H9 (cell line): Measurements from ENCODE around the gene PLCXD1. TPM values are rescaled to one million over a fixed set of nuclear protein-coding genes. Genes with fewer than 3 reads are reported as not detected.

Source experiments
- DNase-seq: peaks from one replicate; pipeline ENCODE4 v3.0.0-alpha.2; 2017
- H2AFZ ChIP-seq: one replicate; pipeline ENCODE4 v1.6.1; 2013; ENCODE audit warnings: mild to moderate bottlenecking, low read length, control low read depth, moderate library complexity
- H2AK5ac ChIP-seq: 2 replicates; pipeline ENCODE4 v1.6.1; 2013; ENCODE audit warnings: low read length, control low read depth, mixed read lengths; ENCODE audit not compliant: insufficient read length
- H2BK120ac ChIP-seq: one replicate; pipeline ENCODE4 v1.6.1; 2013; ENCODE audit warnings: low read depth, mild to moderate bottlenecking, low read length, control low read depth, inconsistent platforms; ENCODE audit not compliant: poor library complexity, severe bottlenecking
- H2BK12ac ChIP-seq: 2 replicates; pipeline ENCODE4 v1.6.1; 2013; ENCODE audit warnings: low read length, control low read depth, mixed read lengths, low read depth; ENCODE audit not compliant: insufficient read length
- H2BK15ac ChIP-seq: 2 replicates; pipeline ENCODE4 v1.6.1; 2013; ENCODE audit warnings: low read depth, low read length, control low read depth
- H2BK20ac ChIP-seq: one replicate; pipeline ENCODE4 v1.6.1; 2013; ENCODE audit warnings: low read depth, mild to moderate bottlenecking, low read length, control low read depth, inconsistent platforms; ENCODE audit not compliant: poor library complexity, severe bottlenecking
- H2BK5ac ChIP-seq: 2 replicates; pipeline ENCODE4 v1.6.1; 2013; ENCODE audit warnings: low read length, control low read depth, mixed read lengths; ENCODE audit not compliant: insufficient read length
- H3K14ac ChIP-seq: 2 replicates; pipeline ENCODE4 v1.6.1; 2013; ENCODE audit warnings: low read length, control low read depth; ENCODE audit not compliant: insufficient read depth
- H3K18ac ChIP-seq: 2 replicates; pipeline ENCODE4 v1.6.1; 2013; ENCODE audit warnings: low read depth, mild to moderate bottlenecking, mixed read lengths, low read length, control low read depth; ENCODE audit not compliant: insufficient read length
- H3K23ac ChIP-seq: 2 replicates; pipeline ENCODE4 v1.6.1; 2013; ENCODE audit warnings: low read length, control low read depth, mixed read lengths, low read depth; ENCODE audit not compliant: insufficient read length
- H3K23me2 ChIP-seq: 2 replicates; pipeline ENCODE4 v1.6.1; 2013; ENCODE audit warnings: low read depth, mild to moderate bottlenecking, mixed read lengths, low read length, control low read depth; ENCODE audit not compliant: insufficient read length, poor library complexity, severe bottlenecking
- H3K27ac ChIP-seq: 2 replicates; pipeline ENCODE4 v1.5.1; 2013; ENCODE audit warnings: low read length, control low read depth, mixed read lengths, low read depth; ENCODE audit not compliant: insufficient read length
- H3K27me3 ChIP-seq: 2 replicates; pipeline ENCODE4 v1.6.1; 2013; ENCODE audit warnings: low read length, control low read depth, inconsistent platforms; ENCODE audit not compliant: insufficient read depth
- H3K4ac ChIP-seq: 2 replicates; pipeline ENCODE4 v1.6.1; 2013; ENCODE audit warnings: low read depth, mild to moderate bottlenecking, control low read depth, inconsistent platforms, low read length, moderate library complexity
- H3K4me1 ChIP-seq: 2 replicates; pipeline ENCODE4 v1.6.1; 2013; ENCODE audit warnings: low read length, control low read depth, inconsistent platforms; ENCODE audit not compliant: insufficient read depth
- H3K4me2 ChIP-seq: 2 replicates; pipeline ENCODE4 v1.6.1; 2013; ENCODE audit warnings: low read length, control low read depth, mixed read lengths; ENCODE audit not compliant: insufficient read length, insufficient read depth
- H3K56ac ChIP-seq: 2 replicates; pipeline ENCODE4 v1.6.1; 2013; ENCODE audit warnings: low read depth, mild to moderate bottlenecking, mixed read lengths, low read length, control low read depth; ENCODE audit not compliant: insufficient read length
- H3K79me1 ChIP-seq: 2 replicates; pipeline ENCODE4 v1.6.1; 2013; ENCODE audit warnings: low read depth, mild to moderate bottlenecking, moderate library complexity, low read length, control low read depth, inconsistent platforms; ENCODE audit not compliant: insufficient read depth, poor library complexity, severe bottlenecking
- H3K79me2 ChIP-seq: 2 replicates; pipeline ENCODE4 v1.6.1; 2013; ENCODE audit warnings: low read length, control low read depth, inconsistent platforms; ENCODE audit not compliant: insufficient read depth
- H3K9ac ChIP-seq: 2 replicates; pipeline ENCODE4 v1.6.1; 2013; ENCODE audit warnings: low read length, control low read depth, mixed read lengths; ENCODE audit not compliant: insufficient read length; ENCODE audit errors: extremely low read depth
- H3K9me3 ChIP-seq: one replicate; pipeline ENCODE4 v1.6.1; 2013; ENCODE audit warnings: low read depth, low read length, inconsistent platforms; ENCODE audit not compliant: control insufficient read depth
- H3T11ph ChIP-seq: one replicate; pipeline ENCODE4 v1.6.1; 2013; ENCODE audit warnings: mild to moderate bottlenecking, low read length, control low read depth, inconsistent platforms
- H4K20me1 ChIP-seq: one replicate; pipeline ENCODE4 v1.6.1; 2013; ENCODE audit not compliant: control insufficient read depth, insufficient read length, insufficient read depth
- H4K5ac ChIP-seq: 2 replicates; pipeline ENCODE4 v1.6.1; 2013; ENCODE audit warnings: low read depth, mild to moderate bottlenecking, mixed read lengths, low read length, control low read depth; ENCODE audit not compliant: insufficient read length
- H4K8ac ChIP-seq: replicated peaks from 2 replicates; pipeline ENCODE4 v1.6.1; 2013; ENCODE audit warnings: low read length, control low read depth, mixed read lengths, low read depth; ENCODE audit not compliant: insufficient read length
- H4K91ac ChIP-seq: 2 replicates; pipeline ENCODE4 v1.6.1; 2013; ENCODE audit warnings: low read depth, mild to moderate bottlenecking, moderate library complexity, mixed read lengths, low read length, control low read depth; ENCODE audit not compliant: insufficient read length
- H3K27ac Mint-ChIP-seq, 3 experiments: 2 replicates in 2 of 3; 3 replicates in 1 of 3; pipeline ENCODE4 v1.8.0; 2020 to 2021; ENCODE audit warnings: mixed read lengths in 3 of 3, mild to moderate bottlenecking in 1 of 3, moderate library complexity in 1 of 3
- H3K27me3 Mint-ChIP-seq: 2 replicates; pipeline ENCODE4 v1.8.0; 2021; ENCODE audit warnings: low read depth, mild to moderate bottlenecking, moderate library complexity, mixed read lengths
- H3K36me3 Mint-ChIP-seq, 3 experiments: 2 replicates in 2 of 3; 3 replicates in 1 of 3; pipeline ENCODE4 v1.8.0; 2020 to 2021; ENCODE audit warnings: low read depth in 3 of 3, mixed read lengths in 3 of 3; ENCODE audit not compliant: insufficient read depth in 1 of 3
- H3K4me1 Mint-ChIP-seq, 2 experiments: 2 replicates each; pipeline ENCODE4 v1.8.0; 2020; ENCODE audit warnings: mixed read lengths in 2 of 2
- H3K4me3 Mint-ChIP-seq, 2 experiments: 2 replicates in 1 of 2; 3 replicates in 1 of 2; pipeline ENCODE4 v1.8.0; 2020 to 2021; ENCODE audit warnings: mild to moderate bottlenecking in 2 of 2, mixed read lengths in 2 of 2, moderate library complexity in 1 of 2
- H3K9me3 Mint-ChIP-seq, 2 experiments: 2 replicates in 1 of 2; 3 replicates in 1 of 2; pipeline ENCODE4 v1.8.0; 2020; ENCODE audit warnings: mild to moderate bottlenecking in 2 of 2, mixed read lengths in 2 of 2, moderate library complexity in 1 of 2
- WGBS: extraction: QIAGEN DNeasy Blood & Tissue Kit; methylation state at CpG from one replicate; pipeline ENCODE4 v1.1.7; 2013; ENCODE audit warnings: missing lambda C conversion rate, low lambda C conversion rate, mixed read lengths; ENCODE audit not compliant: insufficient read length; ENCODE audit errors: extremely low coverage; 5-methylcytosine and 5-hydroxymethylcytosine counted together
- total RNA-seq: library from RNA; stranded (reverse); gene quantifications from 2 replicates; pipeline ENCODE4 v1.2.1, GENCODE V29; 2021
- TF ChIP-seq, protein P1 (sequence below): fragments of 200-600 bp; sonication (generic); conservative IDR thresholded peaks from 3 replicates; pipeline ENCODE4 v1.8.0; 2021; ENCODE audit warnings: antibody characterized with exemption, mild to moderate bottlenecking

The PLCXD1 gene
- total RNA-seq, 1 experiment from 2014 or later, result 96.5 TPM

DNA sequence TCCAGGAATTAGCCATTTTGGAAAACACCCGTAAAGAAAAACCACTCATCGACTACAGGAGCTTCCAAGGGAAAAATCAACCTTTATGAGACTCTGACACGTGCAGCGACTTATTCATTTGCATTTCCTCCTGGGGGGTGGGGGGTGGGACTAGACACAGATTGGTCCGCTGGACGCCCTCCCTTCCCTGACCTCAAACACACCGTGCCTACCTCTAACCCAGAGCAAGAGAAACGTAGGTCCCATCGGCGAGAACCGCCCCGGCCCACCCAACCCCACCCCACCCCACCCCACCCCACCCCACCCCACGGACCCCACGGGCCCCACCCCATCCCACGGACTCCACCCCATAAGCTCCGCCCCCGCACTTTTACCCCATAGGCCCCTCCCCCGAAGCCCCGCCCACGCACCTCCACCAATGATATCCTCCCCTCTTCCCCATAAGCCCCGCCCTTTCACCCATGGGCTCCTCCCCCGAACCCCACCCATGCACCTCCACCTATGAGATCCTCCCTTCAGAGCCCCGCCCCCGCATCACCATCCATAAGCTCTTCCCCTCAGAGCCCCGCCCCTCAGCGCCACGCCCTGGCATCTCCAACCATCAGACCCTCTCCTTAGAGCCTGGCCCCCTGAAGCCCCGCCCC lies 36.4 kb downstream of the PLCXD1 start:
- H3K9ac ChIP-seq, result no peak overlapping the region
- no peak overlapping the region for H3K27ac ChIP-seq

More for the DNA sequence above, 36.4 kb downstream of the PLCXD1 start:
- TF ChIP-seq, protein P1, sequence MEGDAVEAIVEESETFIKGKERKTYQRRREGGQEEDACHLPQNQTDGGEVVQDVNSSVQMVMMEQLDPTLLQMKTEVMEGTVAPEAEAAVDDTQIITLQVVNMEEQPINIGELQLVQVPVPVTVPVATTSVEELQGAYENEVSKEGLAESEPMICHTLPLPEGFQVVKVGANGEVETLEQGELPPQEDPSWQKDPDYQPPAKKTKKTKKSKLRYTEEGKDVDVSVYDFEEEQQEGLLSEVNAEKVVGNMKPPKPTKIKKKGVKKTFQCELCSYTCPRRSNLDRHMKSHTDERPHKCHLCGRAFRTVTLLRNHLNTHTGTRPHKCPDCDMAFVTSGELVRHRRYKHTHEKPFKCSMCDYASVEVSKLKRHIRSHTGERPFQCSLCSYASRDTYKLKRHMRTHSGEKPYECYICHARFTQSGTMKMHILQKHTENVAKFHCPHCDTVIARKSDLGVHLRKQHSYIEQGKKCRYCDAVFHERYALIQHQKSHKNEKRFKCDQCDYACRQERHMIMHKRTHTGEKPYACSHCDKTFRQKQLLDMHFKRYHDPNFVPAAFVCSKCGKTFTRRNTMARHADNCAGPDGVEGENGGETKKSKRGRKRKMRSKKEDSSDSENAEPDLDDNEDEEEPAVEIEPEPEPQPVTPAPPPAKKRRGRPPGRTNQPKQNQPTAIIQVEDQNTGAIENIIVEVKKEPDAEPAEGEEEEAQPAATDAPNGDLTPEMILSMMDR, result no peak
- Histone ChIP-seq H3K9me3 (no peaks in the 10 kb centered on the region), H3K27me3 (no peaks in the 10 kb centered on the region), H3K14ac (no peak overlapping the region), H2BK12ac (no peak overlapping the region), H2BK15ac (no peak overlapping the region), H4K91ac (no peak overlapping the region), H4K5ac (no peak overlapping the region), H3K4me1 (no peaks in the 10 kb centered on the region), H3K18ac (no peak overlapping the region), H3K4me2 (peak overlapping the region; percentile 24), H2AFZ (no peak overlapping the region), H4K20me1 (no peaks in the 10 kb centered on the region), H3T11ph (no peak overlapping the region), H3K23ac (no peak overlapping the region), H2BK20ac (no peak overlapping the region), H3K79me2 (no peaks in the 10 kb centered on the region), H4K8ac (no peak overlapping the region), H2BK5ac (no peak overlapping the region), H2AK5ac (no peak overlapping the region), H2BK120ac (no peak overlapping the region), H3K79me1 (peaks cover 4% of the 10 kb centered on the region), H3K4ac (no peak overlapping the region), H3K56ac (no peak overlapping the region), H3K23me2 (peaks cover 11% of the 10 kb centered on the region)
- DNase-seq, result no peak
- no CpG with 5 or more reads among the region's 28 CpGs for WGBS
- Mint-ChIP-seq H3K27ac (peak overlapping the region in 2 of 3 experiments; percentile 32 to 99; a peak in 2 of 7 replicates), H3K9me3 (no peaks in the 10 kb centered on the region), H3K4me3 (peak overlapping the region; percentile 90 to 94), H3K4me1 (peaks cover 6 to 11% of the 10 kb centered on the region in 2 experiments), H3K27me3 (peaks cover 2% of the 10 kb centered on the region; the same call in 1 of the 2 replicates), H3K36me3 (peaks cover 7 to 17% (median 16%) of the 10 kb centered on the region in 3 experiments)
